Coronary artery (tissue), 2 donors: ENCODE results near the gene RC3H2.

ENCODE experiments used
- DNase-seq: peaks from one replicate; pipeline ENCODE4 v3.0.0-alpha.2; 2017; ENCODE audit warnings: low spot score
- H3K27ac ChIP-seq, 2 donors: fragments of 200-600 bp; sonication (generic); one replicate each; pipeline ENCODE4 v1.5.1; 2016 to 2019
- H3K4me3 ChIP-seq: fragments of 200-600 bp; sonication (generic); 2 replicates; pipeline ENCODE4 v1.5.1; 2016; ENCODE audit warnings: mild to moderate bottlenecking, moderate library complexity
- CTCF ChIP-seq: fragments of 200-600 bp; sonication (generic); IDR thresholded peaks from one replicate; pipeline ENCODE4 v1.5.1; 2019; ENCODE audit warnings: antibody characterized with exemption

Gene RC3H2

GRCh38 chr9:122806661-122807060 is 98.5 kb downstream of the RC3H2 start:
- TF ChIP-seq CTCF = no peak
- no peak overlapping the region for H3K27ac ChIP-seq
- DNase-seq = no peak
- no peak overlapping the region for H3K4me3 ChIP-seq

- no peak within 1 kb of the TSS for H3K27ac ChIP-seq
- H3K4me3 ChIP-seq = no peak within 1 kb of the TSS
- DNase-seq = no peak
- TF ChIP-seq CTCF = no peak
Measured at GRCh38 chr9:122800066-122801060, 104.8 kb downstream of the RC3H2 start, which contains the start of gene OR1K1. Gene OR1K1 (plus strand): TSS chr9:122800123. CDS start chr9:122800123, 0 bp downstream.

GRCh38 chr9:122797316-122798063 is 107.7 kb downstream of the RC3H2 start:
- Histone ChIP-seq H3K4me3 (no peak overlapping the region), H3K27ac (no peak overlapping the region)
- no peak for DNase-seq
- no peak for TF ChIP-seq CTCF
